ENCODE measurements around the gene RREB1. TPM values are rescaled to one million over a fixed set of nuclear protein-coding genes. Genes with fewer than 3 reads are reported as not detected.

RREB1 gene
- polyA plus RNA-seq, 2 of the 4 experiments (the other 2 are of a cell fraction) = 2.2 to 5.0 TPM

DNA sequence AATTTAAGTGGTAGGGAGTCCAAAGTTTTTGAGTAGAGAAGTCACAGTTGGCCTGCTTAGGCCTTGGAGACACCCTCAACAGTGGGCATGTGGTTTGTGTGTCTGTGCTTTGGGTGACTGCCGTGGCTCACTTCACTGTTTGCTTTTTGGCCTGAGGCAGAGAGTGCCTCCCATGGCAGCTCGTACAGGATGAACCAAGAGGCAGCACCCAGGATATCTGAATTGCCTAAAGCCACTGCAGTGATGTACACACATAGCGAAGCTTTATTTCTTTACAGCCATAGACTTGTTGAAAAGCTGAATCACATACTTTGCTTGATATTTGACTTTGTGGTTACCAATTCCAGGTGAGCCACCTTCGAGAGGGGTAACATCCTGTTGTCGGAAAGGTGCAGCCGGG lies 21.6 kb downstream of the RREB1 start:
- Histone ChIP-seq H3K4me1 (peaks cover 23% of the 10 kb centered on the region), H3K9me3 (no peaks in the 10 kb centered on the region), H3K4me3 (no peak overlapping the region), H3K4me2 (peak overlapping the region; percentile 48; the same call in 2 of the 3 replicates), H3K27ac (peak overlapping the region; percentile 65 to 79; a peak in 3 of 6 replicates)
- ChIA-PET CTCF (no interaction called here), POLR2A (interaction anchor here (0.5 kb wide), 1 partner anchor 185 kb away, joined by 4 read pairs; no protein-coding TSS in a partner anchor)
- TF ChIP-seq CHD4 (IDR thresholded peaks at IDR 0.05; ENCODE audit: borderline replicate concordance) = no peak
- ATAC-seq (peak in 1 of 2 experiments; percentile 40; a peak in 1 of 6 replicates), DNase-seq (ENCODE audit: low read depth in 1 of 2, low spot score in 1 of 2) (no peak), FAIRE-seq (no peak)
- 79% methylated on average over 6 of the region's 6 CpGs for WGBS (ENCODE audit: missing lambda C conversion rate)

DNA sequence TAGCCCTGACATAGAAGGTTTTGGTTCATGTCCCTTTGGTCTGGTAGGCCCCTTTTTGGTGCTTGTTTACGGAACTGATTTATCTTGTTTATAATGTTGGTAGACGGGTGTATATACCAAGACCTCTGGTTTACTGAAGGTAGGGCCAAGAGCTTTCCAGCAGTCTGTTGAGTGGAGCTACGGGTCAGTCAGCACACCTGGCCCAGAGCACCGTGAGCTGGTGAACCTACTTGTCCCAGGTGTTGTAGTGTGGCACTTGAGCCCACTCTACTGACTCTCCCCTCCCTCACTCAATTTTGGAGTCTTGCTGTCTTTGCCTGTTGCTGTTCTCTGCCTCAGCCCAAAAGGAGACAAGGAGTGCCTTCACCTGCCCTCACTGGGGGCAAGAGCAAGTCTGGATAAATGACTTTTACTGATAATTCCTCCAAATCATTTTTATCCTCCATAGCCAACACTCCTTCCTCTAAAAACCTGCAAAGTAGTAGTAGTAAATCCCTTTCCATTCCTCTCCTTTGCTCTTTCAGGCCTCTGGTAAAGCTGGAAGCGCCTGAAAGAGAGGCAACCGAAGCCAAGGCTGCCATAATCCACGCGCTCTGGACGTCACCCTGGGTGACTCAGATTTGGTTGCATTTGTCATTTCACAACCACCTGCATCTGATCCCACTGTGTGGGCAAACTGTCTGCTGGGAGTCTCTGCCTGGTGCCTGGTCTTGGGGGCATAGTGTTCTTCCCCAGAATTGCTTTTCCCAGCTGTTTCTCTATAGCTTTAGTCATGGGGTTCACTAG lies 22.2 kb downstream of the RREB1 start:
- Histone ChIP-seq H3K27ac (peak overlapping the region; percentile 65 to 79; a peak in 5 of 6 replicates), H3K4me1 (peaks cover 23% of the 10 kb centered on the region), H3K9me3 (no peaks in the 10 kb centered on the region), H3K4me3 (no peak overlapping the region), H3K4me2 (peak overlapping the region; percentile 48)
- DNase-seq (ENCODE audit: low read depth in 1 of 2, low spot score in 1 of 2) = no peak
- TF ChIP-seq, protein P1, sequence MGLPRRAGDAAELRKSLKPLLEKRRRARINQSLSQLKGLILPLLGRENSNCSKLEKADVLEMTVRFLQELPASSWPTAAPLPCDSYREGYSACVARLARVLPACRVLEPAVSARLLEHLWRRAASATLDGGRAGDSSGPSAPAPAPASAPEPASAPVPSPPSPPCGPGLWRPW (IDR thresholded peaks at IDR 0.05) = no peak
- TF ChIP-seq FOSL2 (IDR thresholded peaks at IDR 0.05) = no peak
- TF ChIP-seq FOSL2 (CRISPR knock-in tag; IDR thresholded peaks at IDR 0.05) = peak; percentile 57
- peak in 1 of 2 experiments; percentile 45; a peak in 1 of 4 replicates for TF ChIP-seq CEBPB (IDR thresholded peaks at IDR 0.05)
- peak; percentile 88 to 94 for ATAC-seq
- ChIA-PET CTCF (no interaction called here), POLR2A (interaction anchor here (0.5 kb wide), 1 partner anchor 186 kb away, joined by 4 read pairs; no protein-coding TSS in a partner anchor)
- WGBS (ENCODE audit: missing lambda C conversion rate) = 82% methylated on average over 8 of the region's 9 CpGs
- FAIRE-seq = no peak

GRCh38 chr6:7131390-7131789 lies 23.6 kb downstream of the RREB1 start:
- H3K4me1 ChIP-seq = peaks cover 33% of the 10 kb centered on the region
- TF ChIP-seq RAD21 (conservative IDR thresholded peaks at IDR 0.05 in 1 of 2, IDR thresholded peaks at IDR 0.05 in 1 of 2) (no peak), MAZ (IDR thresholded peaks at IDR 0.05; ENCODE audit: borderline replicate concordance, low read depth, low read length) (no peak), NPAS2 (CRISPR knock-in tag; IDR thresholded peaks at IDR 0.05; ENCODE audit: borderline replicate concordance) (no peak), KDM5A (IDR thresholded peaks at IDR 0.05) (no peak), HEYL (CRISPR knock-in tag; IDR thresholded peaks at IDR 0.05) (no peak), HOXB5 (CRISPR knock-in tag; IDR thresholded peaks at IDR 0.05) (no peak), ESRRA (IDR thresholded peaks at IDR 0.05; ENCODE audit: borderline replicate concordance, low read length) (no peak)
- TF ChIP-seq, protein P2, sequence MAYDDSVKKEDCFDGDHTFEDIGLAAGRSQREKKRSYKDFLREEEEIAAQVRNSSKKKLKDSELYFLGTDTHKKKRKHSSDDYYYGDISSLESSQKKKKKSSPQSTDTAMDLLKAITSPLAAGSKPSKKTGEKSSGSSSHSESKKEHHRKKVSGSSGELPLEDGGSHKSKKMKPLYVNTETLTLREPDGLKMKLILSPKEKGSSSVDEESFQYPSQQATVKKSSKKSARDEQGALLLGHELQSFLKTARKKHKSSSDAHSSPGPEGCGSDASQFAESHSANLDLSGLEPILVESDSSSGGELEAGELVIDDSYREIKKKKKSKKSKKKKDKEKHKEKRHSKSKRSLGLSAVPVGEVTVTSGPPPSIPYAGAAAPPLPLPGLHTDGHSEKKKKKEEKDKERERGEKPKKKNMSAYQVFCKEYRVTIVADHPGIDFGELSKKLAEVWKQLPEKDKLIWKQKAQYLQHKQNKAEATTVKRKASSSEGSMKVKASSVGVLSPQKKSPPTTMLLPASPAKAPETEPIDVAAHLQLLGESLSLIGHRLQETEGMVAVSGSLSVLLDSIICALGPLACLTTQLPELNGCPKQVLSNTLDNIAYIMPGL (CRISPR knock-in tag; IDR thresholded peaks at IDR 0.05; ENCODE audit: borderline replicate concordance) = no peak
- ATAC-seq = no peak
- CTCF ChIA-PET = no interaction called here
- no peaks in the 10 kb centered on the region for H3K9me3 ChIP-seq
- no peak overlapping the region for H3K4me2 ChIP-seq
- FAIRE-seq = no peak
- no peak overlapping the region for H3K4me3 ChIP-seq
- no peak for DNase-seq (ENCODE audit: low read depth in 1 of 2, low spot score in 1 of 2)
- POLR2A ChIA-PET = no interaction called here
- 0 out of 6 replicates have a peak overlapping the region, but pooled peaks of 1 of the 2 experiments have one; percentile 2 for H3K27ac ChIP-seq
- 93% methylated on average over 3 of the region's 3 CpGs for WGBS (ENCODE audit: missing lambda C conversion rate)

DNA sequence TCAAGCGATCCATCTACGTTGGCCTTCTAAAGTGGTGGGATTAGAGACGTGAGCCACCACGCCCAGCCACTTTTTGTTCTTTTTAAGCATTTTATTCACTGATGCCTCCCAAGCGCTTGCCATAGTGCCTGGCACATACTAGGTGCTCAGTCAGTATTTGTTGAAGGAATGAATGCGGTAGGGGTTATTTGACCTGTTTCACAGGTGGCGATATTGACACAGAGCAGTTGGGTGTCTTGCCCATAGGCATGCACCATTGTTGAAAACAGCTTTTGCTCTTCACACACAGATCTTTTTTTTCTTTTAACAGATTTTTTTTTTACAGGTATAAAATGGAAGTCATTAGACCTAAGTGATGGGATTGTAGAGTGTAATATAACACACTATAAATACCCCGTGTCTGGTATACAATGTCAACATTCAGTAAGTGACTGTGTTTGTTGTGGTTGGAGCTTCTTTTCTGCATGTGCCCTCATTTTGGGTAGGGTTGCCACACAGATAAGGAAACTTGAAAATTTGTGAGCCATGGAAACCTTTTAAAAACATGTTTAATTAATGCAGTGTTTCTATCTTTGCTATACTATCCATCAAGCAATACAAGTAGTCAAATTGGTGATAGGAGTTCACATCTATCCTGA lies 24.8 kb downstream of the RREB1 start:
- Histone ChIP-seq H3K27ac (no peak overlapping the region), H3K9me3 (no peaks in the 10 kb centered on the region), H3K4me2 (no peak overlapping the region), H3K4me3 (no peak overlapping the region), H3K4me1 (peaks cover 44% of the 10 kb centered on the region)
- no peak for ATAC-seq
- CTCF ChIA-PET = interaction anchor here (1.0 kb wide), 1 partner anchor 15 kb away, joined by 3 read pairs; no protein-coding TSS in a partner anchor
- TF ChIP-seq RFX5 (IDR thresholded peaks at IDR 0.05) (no peak), POLR2AphosphoS2 (conservative IDR thresholded peaks at IDR 0.05; ENCODE audit: low read length) (no peak), EHMT2 (IDR thresholded peaks at IDR 0.05; ENCODE audit: low read depth) (no peak), POLR2A (IDR thresholded peaks at IDR 0.05; ENCODE audit: low read length) (no peak), MAFK (IDR thresholded peaks at IDR 0.05; ENCODE audit: partially characterized antibody) (no peak), RARB (CRISPR knock-in tag; IDR thresholded peaks at IDR 0.05) (no peak), CBX2 (IDR thresholded peaks at IDR 0.05; ENCODE audit: borderline replicate concordance, low read depth) (no peak), JUN (IDR thresholded peaks at IDR 0.05) (no peak), RAD21 (conservative IDR thresholded peaks at IDR 0.05 in 1 of 2, IDR thresholded peaks at IDR 0.05 in 1 of 2) (no peak), RCOR1 (IDR thresholded peaks at IDR 0.05; ENCODE audit: low read depth, low read length) (no peak)
- no peak for DNase-seq (ENCODE audit: low read depth in 1 of 2, low spot score in 1 of 2)
- POLR2A ChIA-PET = interaction anchor here (0.7 kb wide), 1 partner anchor 60 kb away, joined by 3 read pairs; no protein-coding TSS in a partner anchor
- WGBS (ENCODE audit: missing lambda C conversion rate) = 93% methylated on average over 8 of the region's 8 CpGs
- FAIRE-seq = no peak
